Aortic smooth muscle cell (primary cell): ENCODE measurements around the gene ARL13B. TPM values are rescaled to one million over a fixed set of nuclear protein-coding genes. Genes with fewer than 3 reads are reported as not detected.

ENCODE experiments used
- total RNA-seq: library from RNA; depleted of rRNA; stranded (reverse); fragments of >200 nt; gene quantifications from 2 replicates; pipeline ENCODE4 v1.2.3, GENCODE V29; 2014

ARL13B gene
- total RNA-seq = 9.1 and 9.9 TPM in 2 replicates

DNA sequence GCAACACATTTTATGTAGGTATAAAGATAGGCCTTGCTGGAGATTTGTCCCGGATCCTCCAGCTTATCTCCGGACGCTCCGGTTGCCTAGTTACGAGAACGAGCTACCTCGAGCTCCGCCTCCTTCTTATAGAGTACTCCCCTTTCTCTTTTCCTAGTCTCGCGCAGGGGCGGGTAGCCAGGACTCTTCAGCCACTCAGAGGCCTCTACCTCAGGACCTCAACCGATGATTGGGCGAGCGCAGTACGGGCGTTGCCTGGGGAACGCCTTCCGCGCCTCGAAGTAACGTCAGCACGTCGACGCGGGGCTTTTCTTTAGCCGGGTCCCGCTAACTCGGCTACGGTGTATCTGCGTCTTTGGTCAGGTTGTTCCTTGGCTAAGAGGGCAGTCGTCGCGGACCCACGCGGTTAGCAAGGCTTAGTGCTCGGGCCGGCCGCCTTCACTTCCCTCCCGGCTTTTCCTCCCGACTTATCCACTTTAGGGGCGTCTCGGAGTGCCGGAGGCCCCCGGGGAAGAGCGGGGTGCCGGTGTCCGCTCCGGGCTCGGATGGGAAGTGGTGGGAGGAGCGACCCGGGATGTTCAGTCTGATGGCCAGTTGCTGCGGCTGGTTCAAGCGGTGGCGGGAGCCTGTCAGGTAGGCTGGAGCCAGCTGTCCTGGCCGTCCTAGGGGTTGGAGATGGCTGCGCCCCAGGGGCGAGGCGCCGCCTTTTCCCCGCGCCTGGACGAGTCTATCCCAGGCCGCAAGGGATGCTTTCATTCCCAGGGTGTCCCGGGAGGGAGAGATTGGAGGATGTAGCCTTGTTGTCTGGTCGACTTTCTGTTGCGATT is at the start of gene ARL13B:
ARL13B (plus strand) TSS at position 306 of the 827 bp plus-strand sequence; CDS start at position 575, 269 bp downstream.

GRCh38 chr3:93973131-93974126 is 6.5 kb upstream of the ARL13B start, which contains the start of gene PROS1:
Gene PROS1, minus strand, starts transcription at chr3:93973896. Its CDS starts 147 bp downstream, at chr3:93973749.

GRCh38 chr3:94028093-94028837 is 48.3 kb downstream of the ARL13B start, which contains the start of gene STX19:
Gene STX19, minus strand, starts transcription at chr3:94028597. Its CDS starts 13,328 bp downstream, at chr3:94015269.

DNA sequence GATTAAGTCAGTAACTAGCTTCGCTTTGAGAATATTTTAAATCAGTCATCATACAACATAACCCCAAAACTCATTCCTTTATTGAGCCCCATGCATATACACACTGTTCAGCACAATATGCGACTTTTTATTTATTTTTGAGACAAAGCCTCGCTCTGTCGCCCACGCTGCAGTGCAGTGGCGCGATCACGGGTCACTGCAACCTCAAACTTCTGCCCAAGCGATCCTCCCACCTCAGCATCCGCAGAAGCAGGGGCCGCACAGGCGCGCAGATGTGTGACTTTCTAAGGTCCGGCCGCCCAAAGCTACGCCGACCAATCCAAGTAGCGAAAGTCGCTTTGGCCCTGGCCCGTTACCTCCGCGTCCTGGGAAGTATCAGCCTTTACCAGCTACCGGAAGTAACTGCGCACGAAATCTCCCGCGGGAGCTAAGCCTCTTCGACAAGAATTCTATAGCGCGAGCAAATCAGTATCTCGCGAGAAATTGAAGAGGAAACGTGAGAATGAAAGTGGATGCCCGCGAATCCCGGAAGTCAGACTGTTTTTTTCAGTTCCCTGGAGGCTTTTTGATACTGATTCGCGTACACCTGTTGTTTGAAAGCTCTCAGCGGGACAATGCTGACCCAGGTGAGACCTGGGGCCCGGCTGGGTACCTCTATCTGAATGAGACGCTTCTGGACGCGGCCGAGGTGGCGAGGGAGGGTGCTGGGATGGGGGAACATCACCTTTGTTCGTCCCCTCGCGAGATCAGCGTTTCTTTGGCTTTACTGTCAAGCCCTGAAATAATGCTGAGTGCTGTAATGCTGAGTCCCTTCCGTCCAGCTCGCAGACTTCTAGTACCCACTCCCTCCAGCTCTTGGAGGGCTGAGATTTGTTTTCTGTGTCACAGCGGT is 82.8 kb downstream of the ARL13B start, which contains the start of the genes DHFR2 and NSUN3:
DHFR2 (minus strand) TSS at position 404 of the 892 bp plus-strand sequence. CDS start 1,405 bp downstream, outside the sequence.
NSUN3 (plus strand) TSS at position 549 of the 892 bp plus-strand sequence; CDS start at position 615, 66 bp downstream.

Other genes starting within 250 kb of the ARL13B start
- gene PROS1, start 6.3 kb upstream of the ARL13B start, total RNA-seq = 52.4 and 57.9 TPM in 2 replicates
- gene STX19, start 48.4 kb downstream of the ARL13B start, total RNA-seq = 0.06 TPM in 1 of 2 replicates, not detected in the other
- gene DHFR2, start 82.8 kb downstream of the ARL13B start, total RNA-seq = 5.4 and 5.5 TPM in 2 replicates
- 12.3 and 14.0 TPM in 2 replicates for gene NSUN3, start 82.9 kb downstream of the ARL13B start, total RNA-seq